ENCODE data around the gene GOLIM4. TPM values are rescaled to one million over a fixed set of nuclear protein-coding genes. Genes with fewer than 3 reads are reported as not detected.

The GOLIM4 gene
- total and polyA plus RNA-seq, 2 of the 13 experiments (the other 11 are each of a cell fraction or from before 2014, with no cell fraction given): 10.9 to 47.7 TPM

GRCh38 chr3:168077091-168077490 lies 18.6 kb downstream of the GOLIM4 start (continued):
- no peak for TF ChIP-seq THAP7 (CRISPR knock-in tag; IDR thresholded peaks at IDR 0.05)

- ATAC-seq (no peak), DNase-seq (ENCODE audit: low spot score) (no peak), FAIRE-seq (no peak)
- Histone ChIP-seq H3K4me2 (ENCODE audit: low read depth, low read length) (no peak overlapping the region), H3K36me3 (replicated peaks in 1 of 2; ENCODE audit: control insufficient read depth in 1 of 2, insufficient read depth in 2 of 2, low read length in 2 of 2) (peaks cover 3 to 4% of the 10 kb centered on the region in 2 experiments; a peak in 2 of 5 replicates), H3K27ac (ENCODE audit: extremely low read length, insufficient read depth, low read length) (no peak overlapping the region), H3K9ac (ENCODE audit: insufficient read depth, low read depth, low read length) (no peak overlapping the region), H4K20me1 (ENCODE audit: insufficient read depth, low read length) (no peaks in the 10 kb centered on the region), H3K4me1 (ENCODE audit: insufficient read depth, low read length) (no peaks in the 10 kb centered on the region), H3K9me3 (ENCODE audit: low read length) (no peaks in the 10 kb centered on the region), H3K27me3 (ENCODE audit: control insufficient read depth in 1 of 2, insufficient read depth in 2 of 2, low read length in 2 of 2) (no peaks in the 10 kb centered on the region; a peak in 1 of 5 replicates), H2AFZ (ENCODE audit: low read length) (no peak overlapping the region), H3K4me3 (replicated peaks in 1 of 3; ENCODE audit: insufficient read depth in 1 of 3, low read depth in 2 of 3, low read length in 3 of 3) (no peak overlapping the region), H3K79me2 (ENCODE audit: insufficient read depth, low read length) (peaks cover 26% of the 10 kb centered on the region)
- intact Hi-C loops (cut with micrococcal nuclease; ENCODE audit: unreplicated experiment) (no loop called here), in situ Hi-C loops (cut with HindIII; ENCODE audit: extremely low pct_ligation_motif_present, low pct_unique_long_range_greater_than_20kb) (no loop called here)
- 98% methylated on average over 4 of the region's 4 CpGs for WGBS (ENCODE audit: low lambda C conversion rate)
- no peak for TF ChIP-seq TCF7L2 (IDR thresholded peaks at IDR 0.05; ENCODE audit: low read depth, low read length)
- TF ChIP-seq HIVEP1 (CRISPR knock-in tag; IDR thresholded peaks at IDR 0.05): no peak
- no peak for TF ChIP-seq TBX3 (IDR thresholded peaks at IDR 0.05; ENCODE audit: borderline replicate concordance)
- no peak for TF ChIP-seq ZNF781 (CRISPR knock-in tag; IDR thresholded peaks at IDR 0.05; ENCODE audit: borderline replicate concordance, not compliant biosample characterization)
- TF ChIP-seq ZBTB21 (CRISPR knock-in tag; IDR thresholded peaks at IDR 0.05): no peak
- TF ChIP-seq TAF15 (IDR thresholded peaks at IDR 0.05; ENCODE audit: low read depth, low read length, poor library complexity, severe bottlenecking): no peak
- TF ChIP-seq RFX5 (IDR thresholded peaks at IDR 0.05; ENCODE audit: low read depth, low read length): no peak
- no peak for TF ChIP-seq ZNF678 (CRISPR knock-in tag; IDR thresholded peaks at IDR 0.05)
- POLR2A ChIA-PET: no interaction called here
- BruUV-seq (replicated peaks): no TSS peak
- CTCF ChIA-PET (ENCODE audit: low intra/inter-chr PET ratio, low total read pairs): no interaction called here
Observed at GRCh38 chr3:168073842-168074605, 21.7 kb downstream of the GOLIM4 start.

Data from HepG2 (cell line).